HG03460 (cell line): ENCODE data around the gene CD2.

Source experiments
- ATAC-seq: cut with Tn5 transposase; IDR thresholded peaks from one replicate; pipeline ENCODE4 v1.9.1; 2021; ENCODE audit not compliant: unreplicated experiment

Gene CD2

DNA sequence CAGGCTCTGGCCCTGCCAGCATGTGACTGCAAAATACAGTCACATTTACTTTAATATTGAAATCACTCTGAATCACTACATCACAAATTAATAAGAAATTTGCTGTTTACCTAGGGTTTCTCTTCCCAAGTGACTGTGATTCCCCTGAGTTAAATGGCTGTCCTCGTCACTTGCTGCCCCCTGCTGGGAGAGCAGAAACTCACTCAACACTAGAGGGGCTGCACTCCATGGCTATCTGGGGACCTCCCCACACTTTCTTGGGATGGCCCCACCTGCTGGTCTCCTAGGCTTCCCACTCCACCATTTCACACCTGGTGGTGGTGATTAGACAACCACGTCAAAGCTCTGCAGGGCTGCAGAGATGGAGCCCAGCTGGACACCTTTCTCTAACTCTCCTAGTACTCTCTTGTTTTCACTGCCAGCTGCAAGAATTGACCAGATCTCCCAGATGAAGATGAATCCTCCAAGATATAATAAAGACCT lies 63.4 kb downstream of the CD2 start:
- no peak for ATAC-seq
